NCI-H128 (cell line): ENCODE measurements around the gene KIF27.
"Not testable (repeated sequence)": the region's sequence is repeated elsewhere in the genome, so short reads cannot be mapped to it uniquely, and the experiment has no call there.

Experiments used
- DNase-seq: peaks from one replicate; lab custom pipeline; 2025; ENCODE audit not compliant: unreplicated experiment; lab: John Stamatoyannopoulos, UW

Gene KIF27

DNA sequence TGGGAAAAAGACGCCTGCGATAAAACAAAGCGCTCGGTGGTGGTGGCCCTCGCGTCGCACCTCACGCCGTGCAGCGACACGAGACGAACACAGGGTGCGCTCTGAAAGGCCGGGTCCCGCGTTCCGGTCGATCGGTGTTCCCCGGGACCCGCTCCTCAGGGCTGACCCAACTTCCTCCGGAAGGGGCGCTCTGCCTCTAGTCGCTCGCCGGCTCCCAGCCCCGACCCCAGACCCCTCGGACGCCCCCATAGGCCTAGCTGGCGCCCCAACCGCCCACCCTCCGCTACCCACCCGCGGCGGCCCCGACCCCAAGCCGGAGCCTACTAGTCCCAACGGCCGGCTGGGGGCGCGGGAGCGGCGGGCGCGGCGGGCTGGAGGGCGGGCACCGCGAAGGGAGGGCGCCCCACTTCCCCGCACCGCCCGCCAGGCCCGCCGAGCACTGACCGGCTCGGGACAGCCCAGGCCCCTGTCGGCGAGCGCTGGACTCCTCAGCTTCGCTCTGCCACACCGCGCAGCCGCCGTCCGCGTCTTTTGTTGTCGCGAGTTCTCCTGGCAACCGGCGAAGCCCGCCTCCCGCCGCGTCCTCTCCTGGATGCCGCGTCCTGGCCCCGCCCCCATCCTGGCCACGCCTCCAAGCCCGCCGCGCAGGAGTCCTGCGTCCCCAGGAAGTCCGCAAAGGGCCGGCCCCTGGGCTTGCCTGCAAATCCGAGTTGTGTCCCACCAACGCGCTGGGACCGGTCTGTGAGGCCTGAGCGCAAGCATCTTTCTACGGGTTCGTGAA, at the start of gene KIF27:
KIF27 (minus strand) TSS at position 506 of the 781 bp plus-strand sequence. CDS start 5,841 bp downstream, outside the sequence.
- DNase-seq, result peak; percentile 92

DNA sequence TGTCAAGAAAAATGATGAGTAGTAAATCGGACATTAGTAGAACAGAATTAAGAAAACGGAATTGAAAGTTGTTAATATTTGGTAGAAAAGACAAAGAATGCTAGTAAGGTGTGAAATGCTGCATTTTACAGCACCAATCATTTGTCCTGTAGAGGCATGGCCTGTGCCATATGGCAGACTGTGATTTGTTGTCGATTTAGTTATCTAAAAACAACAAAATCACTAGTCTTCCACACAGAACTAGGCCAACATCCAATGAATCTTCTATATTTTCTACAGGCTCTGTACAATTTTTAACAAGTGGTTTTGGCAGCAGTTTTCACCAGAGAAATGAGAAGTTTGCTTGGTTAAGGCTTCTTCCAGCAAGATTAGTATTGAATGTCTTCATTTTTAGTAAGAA, 48.4 kb upstream of the KIF27 start:
- DNase-seq, result no peak

GRCh38 chr9:83967073-83967472, 45.8 kb upstream of the KIF27 start:
- no peak for DNase-seq

GRCh38 chr9:83966209-83966582, 45.0 kb upstream of the KIF27 start:
- no peak for DNase-seq

DNA sequence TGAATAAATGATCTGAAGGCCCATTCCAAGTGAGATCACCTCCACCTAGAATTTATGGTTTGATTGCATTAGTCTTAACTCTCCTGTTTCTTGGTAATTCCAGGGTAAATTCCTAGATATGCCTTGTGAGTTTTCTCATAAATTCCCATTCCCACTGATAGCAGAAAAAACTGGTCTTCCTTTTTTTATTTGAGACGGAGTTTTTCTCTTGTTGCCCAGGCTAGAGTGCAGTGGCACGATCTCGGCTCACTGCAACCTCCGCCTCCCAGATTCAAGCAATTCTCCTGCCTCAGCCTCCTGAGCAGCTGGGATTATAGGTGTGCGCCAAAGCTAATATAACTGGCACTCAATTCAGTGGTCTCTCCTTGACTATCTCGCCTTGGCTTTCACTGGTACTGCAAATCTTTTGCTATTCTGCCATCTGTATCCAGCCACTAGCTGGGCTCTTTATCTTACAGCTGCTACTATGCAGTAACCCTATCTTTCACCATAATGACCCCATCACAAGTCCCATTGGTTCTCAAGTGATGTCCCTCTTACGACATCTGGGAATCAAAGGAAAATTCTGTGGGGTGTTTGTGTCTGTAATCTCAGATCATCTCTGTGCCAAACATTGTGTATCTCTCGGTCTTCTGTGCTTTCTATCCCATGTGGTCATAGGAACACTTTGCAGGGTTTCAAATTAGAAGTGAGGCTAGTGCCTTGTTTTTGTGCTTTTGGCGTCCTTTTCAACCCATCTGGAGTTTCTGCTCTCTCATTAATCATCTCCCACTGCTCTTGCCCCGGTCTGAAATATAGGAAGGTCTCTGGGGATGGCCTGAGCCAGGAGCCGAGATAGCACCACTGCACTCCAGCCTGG, 44.3 kb upstream of the KIF27 start:
- DNase-seq, result no peak

- DNase-seq, result no peak
Measured at GRCh38 chr9:83964973-83965349, 43.7 kb upstream of the KIF27 start.

DNA sequence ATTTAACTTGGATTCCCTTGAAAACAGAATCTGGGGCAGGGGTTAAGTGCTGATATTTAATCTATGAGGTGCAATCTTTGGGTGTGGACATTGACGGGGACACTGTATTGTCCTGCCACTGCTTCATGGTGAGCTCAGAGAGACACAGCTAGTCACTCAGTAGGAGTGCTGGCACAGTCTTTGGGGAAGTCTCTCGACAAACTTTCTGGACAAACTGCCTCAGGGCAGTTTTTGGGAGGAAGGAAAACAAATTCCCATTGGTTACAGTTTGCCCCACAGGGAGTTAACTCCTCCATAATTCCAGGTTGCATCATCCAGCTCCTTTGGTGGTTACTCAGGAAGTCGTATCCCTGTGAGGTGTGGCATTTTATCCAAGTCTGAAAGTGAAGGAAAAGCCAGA, 40.9 kb upstream of the KIF27 start:
- no peak for DNase-seq

DNA sequence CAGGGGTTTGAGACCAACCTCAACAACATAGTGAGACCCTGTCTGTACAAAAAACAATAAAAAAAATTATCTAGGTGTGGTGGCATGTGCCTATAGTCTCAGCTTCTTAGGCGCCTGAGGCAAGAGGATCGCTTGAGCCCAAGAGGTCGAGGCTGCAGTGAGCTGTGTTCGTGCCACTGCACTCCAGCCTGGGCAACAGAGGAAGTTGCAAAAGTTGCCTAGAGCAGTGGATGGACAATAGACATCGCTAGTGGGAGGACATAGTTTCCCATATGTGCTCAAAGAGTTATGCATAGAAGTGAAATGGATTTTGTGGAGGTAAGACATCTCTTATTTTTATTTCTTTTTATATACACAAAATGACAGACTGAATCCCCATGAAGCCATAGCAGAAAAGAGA, 39.8 kb upstream of the KIF27 start:
- DNase-seq, result no peak

DNA sequence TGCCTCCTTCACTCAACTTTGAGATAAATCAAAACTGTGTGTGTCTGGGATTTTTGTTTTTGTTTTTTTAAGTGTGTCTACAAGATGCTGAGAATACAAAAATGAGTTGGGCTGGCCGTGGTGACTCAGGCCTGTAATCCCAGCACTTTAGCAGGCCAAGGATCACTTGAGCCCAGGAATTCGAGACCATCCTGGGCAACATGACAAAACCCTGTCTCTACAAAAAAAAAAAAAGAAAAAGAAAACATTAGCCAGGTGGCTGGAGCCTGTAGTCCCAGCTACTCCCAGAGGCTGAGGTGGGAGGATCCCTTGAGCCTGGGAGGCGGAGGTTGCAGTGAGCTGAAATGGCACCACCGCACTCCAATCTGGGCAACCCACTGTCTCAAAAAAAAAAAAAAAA, 37.8 kb upstream of the KIF27 start:
- DNase-seq, result no peak

DNA sequence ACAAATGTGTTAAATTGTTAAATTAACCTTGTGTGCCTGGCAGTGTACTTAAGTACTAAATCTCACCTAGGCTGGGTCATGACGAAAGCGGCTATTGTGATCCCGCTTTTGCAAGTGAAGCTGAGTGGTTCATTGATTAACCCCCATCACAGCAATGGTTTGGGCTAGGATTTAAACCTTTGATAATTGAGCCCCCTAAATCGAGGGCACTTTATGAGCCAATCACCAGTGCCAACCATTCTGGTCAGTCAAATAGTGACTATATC, 35.9 kb upstream of the KIF27 start:
- DNase-seq, result no peak

- no peak for DNase-seq
Measured at GRCh38 chr9:83956436-83957247, 35.4 kb upstream of the KIF27 start.

GRCh38 chr9:83956086-83956435, 34.8 kb upstream of the KIF27 start:
- no peak for DNase-seq

DNA sequence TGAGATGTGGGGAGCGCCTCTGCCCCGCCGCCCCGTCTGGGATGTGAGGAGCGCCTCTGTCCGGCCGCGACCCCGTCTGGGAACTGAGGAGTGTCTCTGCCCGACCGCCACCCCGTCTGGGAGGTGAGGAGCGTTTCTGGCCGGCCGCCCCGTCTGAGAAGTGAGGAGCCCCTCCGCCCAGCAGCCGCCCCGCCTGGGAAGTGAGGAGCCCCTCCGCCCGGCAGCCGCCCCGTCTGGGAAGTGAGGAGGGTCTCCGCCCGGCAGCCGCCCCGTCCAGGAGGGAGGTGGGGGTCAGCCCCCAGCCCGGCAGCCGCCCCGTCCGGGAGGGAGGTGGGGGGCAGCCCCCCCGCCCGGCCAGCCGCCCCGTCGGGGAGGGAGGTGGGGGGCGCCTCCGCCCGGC, 26.9 kb upstream of the KIF27 start:
- not testable (repeated sequence) for DNase-seq

DNA sequence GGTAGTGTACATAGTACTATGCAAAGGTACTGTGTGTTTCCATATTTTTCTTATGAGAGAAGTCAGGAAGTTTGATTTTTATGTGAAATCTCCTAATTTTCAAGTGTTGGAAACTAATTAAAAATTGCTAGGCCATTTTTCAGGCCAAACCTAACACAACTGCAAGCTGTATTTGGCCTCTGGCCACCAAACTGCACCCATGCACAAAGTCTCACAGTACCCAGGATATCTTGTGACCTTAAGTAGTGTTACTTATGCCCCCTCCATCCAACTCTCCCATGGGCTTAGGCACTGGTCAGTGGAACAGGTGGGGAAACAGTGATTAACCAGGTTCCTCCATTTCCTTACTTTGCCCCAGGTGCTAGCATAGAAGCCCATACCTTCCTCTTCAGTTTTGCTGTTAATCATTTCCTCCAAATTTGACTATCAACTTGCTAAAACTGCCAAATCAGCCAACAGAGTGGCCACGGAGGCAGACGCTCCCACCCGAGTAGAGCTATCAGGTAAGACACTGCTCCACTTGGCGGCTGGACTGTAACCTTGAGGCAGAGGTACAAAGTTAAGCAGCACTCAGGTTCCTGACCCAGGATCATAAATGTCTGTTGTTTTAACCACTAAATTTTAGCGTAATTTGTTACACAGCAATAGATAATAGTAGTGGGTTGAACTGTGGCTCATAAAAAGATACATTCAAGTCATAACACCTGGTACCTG, 19.5 kb upstream of the KIF27 start:
- DNase-seq, result no peak

DNA sequence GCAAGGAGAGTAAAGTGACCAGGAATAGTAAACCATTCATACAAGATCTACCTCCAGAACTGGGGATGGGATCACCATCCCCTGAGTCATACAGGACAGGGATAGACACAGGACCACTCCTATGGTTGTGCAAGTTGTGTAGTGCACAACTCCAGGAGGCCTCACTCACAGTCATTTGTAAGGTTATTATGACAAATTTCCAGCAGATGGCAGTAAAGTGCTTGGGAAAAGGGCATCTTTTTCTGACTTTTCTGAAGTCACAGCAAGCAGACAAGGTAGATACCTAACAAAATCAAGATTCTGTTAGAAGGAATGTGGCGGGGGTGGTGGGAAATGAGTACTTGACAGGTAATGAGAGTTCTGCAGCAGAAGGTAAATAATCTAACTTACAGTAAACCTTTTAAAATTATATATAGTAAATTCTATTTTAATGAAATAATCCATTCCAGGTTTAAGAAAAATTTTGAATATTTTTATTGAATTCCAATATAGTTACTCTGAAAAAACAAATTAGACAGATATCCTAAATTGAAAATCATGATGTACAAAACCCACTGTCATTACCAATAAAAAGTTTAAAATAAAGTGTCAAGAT, 16.7 kb upstream of the KIF27 start:
- DNase-seq, result peak; percentile 79

- DNase-seq, result no peak
Measured at GRCh38 chr9:83936523-83936922, 15.3 kb upstream of the KIF27 start.

DNA sequence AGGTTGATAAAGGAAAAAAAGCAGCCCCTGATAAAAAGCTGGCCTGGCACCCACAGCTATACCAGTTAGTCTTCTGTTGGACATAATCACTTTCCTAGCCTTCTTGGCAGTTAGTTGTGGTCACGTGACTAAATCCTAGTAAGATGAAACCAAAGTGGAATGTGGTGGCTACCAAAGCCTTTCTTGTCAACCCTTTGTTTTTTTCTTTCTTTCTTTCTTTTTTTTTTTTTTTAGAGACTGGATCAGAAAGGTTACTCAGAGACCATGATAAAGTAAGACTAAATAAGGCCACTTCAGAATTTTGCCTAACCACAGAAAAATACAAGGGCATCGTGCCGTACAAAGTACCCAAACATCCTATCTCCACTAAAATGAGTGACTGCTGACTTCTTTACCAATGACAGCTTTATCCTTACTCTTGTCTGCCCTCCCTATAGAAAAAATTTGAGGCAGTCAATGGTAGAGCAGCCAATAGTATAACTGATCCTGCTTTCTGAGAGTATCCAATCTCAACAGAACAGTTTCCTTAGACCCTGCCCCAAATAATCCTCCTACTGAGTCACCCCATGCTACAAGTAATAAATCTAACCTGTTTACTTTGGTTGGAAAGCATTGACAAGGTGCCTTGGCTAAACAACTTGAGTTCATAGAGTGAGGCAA, 14.2 kb upstream of the KIF27 start:
- no peak for DNase-seq

- DNase-seq, result no peak
Measured at GRCh38 chr9:83934569-83935275, 13.5 kb upstream of the KIF27 start.

DNA sequence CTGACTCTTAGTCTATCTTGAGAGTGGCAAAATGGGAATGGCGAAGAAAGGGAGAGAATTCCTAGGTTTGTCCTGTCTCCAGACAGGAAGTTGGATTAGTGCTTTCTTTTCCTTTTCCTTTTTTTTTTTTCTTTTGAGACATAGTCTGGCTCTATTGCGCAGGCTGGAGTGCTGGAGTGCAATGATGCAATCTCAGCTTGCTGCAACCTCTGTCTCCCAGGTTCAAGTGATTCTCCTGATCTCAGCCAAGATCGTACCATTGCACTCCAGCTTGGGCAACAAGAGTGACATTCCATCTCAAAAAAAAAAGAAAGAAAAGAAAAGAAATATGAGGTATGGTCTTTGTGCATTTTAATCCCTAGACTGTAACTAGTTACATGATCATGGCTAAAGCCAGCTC, 12.6 kb upstream of the KIF27 start:
- DNase-seq, result no peak

DNA sequence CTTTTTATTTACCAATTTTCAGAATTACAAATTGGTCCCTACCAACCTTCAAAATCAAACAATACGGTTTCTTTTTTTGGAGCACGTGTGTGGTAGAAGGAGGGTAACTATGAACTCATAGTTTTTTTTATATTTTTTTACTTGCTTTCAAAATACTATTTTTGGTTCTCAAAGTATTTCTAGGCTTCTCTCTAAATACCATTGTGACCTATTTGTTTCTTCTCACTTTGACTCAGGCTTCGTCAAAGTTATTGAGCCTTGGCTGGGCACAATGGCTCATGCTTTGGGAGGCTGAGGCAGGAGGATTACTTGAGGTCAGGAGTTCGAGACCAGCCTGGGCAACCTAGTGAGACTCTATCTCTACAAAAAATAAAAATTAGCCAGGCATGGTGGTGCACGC, 11.6 kb upstream of the KIF27 start:
- no peak for DNase-seq
